HG03439 (cell line): ENCODE results near the gene NIBAN1.
A peak's percentile ranks its signal among the peaks of the same experiment; 100 is the strongest.
"Not testable (repeated sequence)": the region's sequence is repeated elsewhere in the genome, so short reads cannot be mapped to it uniquely, and the experiment has no call there.

ENCODE experiments used
- ATAC-seq: cut with Tn5 transposase; IDR thresholded peaks from one replicate; pipeline ENCODE4 v1.9.1; 2021; ENCODE audit warnings: mild to moderate bottlenecking, moderate library complexity; ENCODE audit not compliant: unreplicated experiment

Gene NIBAN1

GRCh38 chr1:184973272-184974055, 844 bp downstream of the NIBAN1 start:
- peak; percentile 69 for ATAC-seq

- ATAC-seq: no peak
These were observed 1.8 kb downstream of the NIBAN1 start for GRCh38 chr1:184972315-184973055.

- ATAC-seq: no peak
These were observed 2.6 kb downstream of the NIBAN1 start for GRCh38 chr1:184971522-184972265.

GRCh38 chr1:184970691-184971161, 3.6 kb downstream of the NIBAN1 start:
- no peak for ATAC-seq

GRCh38 chr1:184966989-184967388, 7.3 kb downstream of the NIBAN1 start:
- no peak for ATAC-seq

- ATAC-seq: no peak
These were observed 8.1 kb downstream of the NIBAN1 start for GRCh38 chr1:184965944-184966860.

GRCh38 chr1:184965439-184965838, 8.9 kb downstream of the NIBAN1 start:
- no peak for ATAC-seq

GRCh38 chr1:184959626-184960025, 14.7 kb downstream of the NIBAN1 start:
- no peak for ATAC-seq

- ATAC-seq: no peak
These were observed 15.6 kb downstream of the NIBAN1 start for GRCh38 chr1:184958554-184959353.

- not testable (repeated sequence) for ATAC-seq
These were observed 16.4 kb downstream of the NIBAN1 start for GRCh38 chr1:184957901-184958300.

- no peak for ATAC-seq
These were observed 17.2 kb downstream of the NIBAN1 start for GRCh38 chr1:184956999-184957700.

GRCh38 chr1:184954232-184954995, 19.9 kb downstream of the NIBAN1 start:
- no peak for ATAC-seq

- ATAC-seq: no peak
These were observed 20.6 kb downstream of the NIBAN1 start for GRCh38 chr1:184953600-184954219.

- ATAC-seq: no peak
These were observed 21.9 kb downstream of the NIBAN1 start for GRCh38 chr1:184952428-184952827.

- no peak for ATAC-seq
These were observed 22.5 kb downstream of the NIBAN1 start for GRCh38 chr1:184951788-184952187.

GRCh38 chr1:184950906-184951305, 23.4 kb downstream of the NIBAN1 start:
- no peak for ATAC-seq

GRCh38 chr1:184950227-184950626, 24.1 kb downstream of the NIBAN1 start:
- no peak for ATAC-seq
